AG04450 (cell line): ENCODE data around the gene ADAD2. TPM values are rescaled to one million over a fixed set of nuclear protein-coding genes. Genes with fewer than 3 reads are reported as not detected.

Experiments used
- CTCF ChIA-PET: fragments of 300-600, 350-600 bp; formaldehyde crosslinking; extraction: SDS; loops from one replicate; lab custom pipeline; 2022; ENCODE audit warnings: antibody characterized with exemption, inconsistent platforms; lab: Charles Lee
- POLR2A ChIA-PET: fragments of 350-600 bp; formaldehyde crosslinking; extraction: SDS; loops from one replicate; lab custom pipeline; 2021; ENCODE audit warnings: antibody characterized with exemption, inconsistent platforms; lab: Yijun Ruan, JAX
- DNase-seq: peaks from one replicate; pipeline ENCODE4 v3.0.0-alpha.2; 2011; ENCODE audit warnings: low read depth, low spot score
- H3K27ac ChIP-seq: one replicate; pipeline ENCODE4 v1.5.1; 2012; ENCODE audit warnings: low read depth, low read length, control low read depth
- H3K27me3 ChIP-seq: one replicate; pipeline ENCODE4 v1.6.0; 2012; ENCODE audit warnings: low read length; ENCODE audit not compliant: control insufficient read depth, insufficient read depth
- H3K4me3 ChIP-seq: 2 replicates; pipeline ENCODE4 v1.5.1; 2011; ENCODE audit warnings: mild to moderate bottlenecking, low read depth, low read length, control low read depth
- H3K9me3 ChIP-seq: 2 replicates; pipeline ENCODE4 v1.5.1; 2012; ENCODE audit warnings: low read length; ENCODE audit not compliant: control insufficient read depth, insufficient read depth
- CTCF ChIP-seq: IDR thresholded peaks from 2 replicates; pipeline ENCODE4 v1.5.1; 2011; ENCODE audit warnings: low read depth, low read length, control low read depth, inconsistent platforms
- polyA plus RNA-seq: library from polyadenylated mRNA; depleted of rRNA; stranded (reverse); fragments of >200 nt; gene quantifications from 2 replicates; pipeline ENCODE4 v1.2.3, GENCODE V29; 2011

The ADAD2 gene
- polyA plus RNA-seq, 1 experiment, result not detected

DNA sequence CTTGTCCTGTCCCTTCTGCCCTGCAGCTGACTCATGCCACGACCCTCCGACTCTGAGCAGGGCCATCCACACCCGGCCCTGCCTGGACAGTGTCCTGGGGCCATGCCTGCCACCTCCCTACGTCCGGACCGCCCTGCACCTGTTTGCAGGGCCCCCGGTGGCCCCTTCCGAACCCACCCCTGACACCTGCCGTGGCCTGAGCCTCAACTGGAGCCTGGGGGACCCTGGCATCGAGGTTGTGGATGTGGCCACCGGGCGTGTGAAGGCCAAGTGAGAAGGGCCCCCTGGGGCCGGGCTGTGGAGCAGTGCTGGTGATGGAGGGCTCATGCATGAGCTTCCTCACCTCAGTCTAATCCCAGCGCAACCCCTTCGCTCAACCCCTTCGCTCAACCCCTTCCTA is 5.1 kb downstream of the ADAD2 start:
- H3K9me3 ChIP-seq, result no peaks in the 10 kb centered on the region; the same call in 1 of the 2 replicates
- POLR2A ChIA-PET, result no interaction called here
- H3K27me3 ChIP-seq, result peaks cover 24% of the 10 kb centered on the region
- no peak for DNase-seq
- TF ChIP-seq CTCF, result no peak
- CTCF ChIA-PET, result interaction anchor here (2.7 kb wide), 1 partner anchor 9 kb away, joined by 19 read pairs; the partner anchor contains the start of gene TAF1C
- no peak overlapping the region for H3K4me3 ChIP-seq
- H3K27ac ChIP-seq, result no peak overlapping the region

DNA sequence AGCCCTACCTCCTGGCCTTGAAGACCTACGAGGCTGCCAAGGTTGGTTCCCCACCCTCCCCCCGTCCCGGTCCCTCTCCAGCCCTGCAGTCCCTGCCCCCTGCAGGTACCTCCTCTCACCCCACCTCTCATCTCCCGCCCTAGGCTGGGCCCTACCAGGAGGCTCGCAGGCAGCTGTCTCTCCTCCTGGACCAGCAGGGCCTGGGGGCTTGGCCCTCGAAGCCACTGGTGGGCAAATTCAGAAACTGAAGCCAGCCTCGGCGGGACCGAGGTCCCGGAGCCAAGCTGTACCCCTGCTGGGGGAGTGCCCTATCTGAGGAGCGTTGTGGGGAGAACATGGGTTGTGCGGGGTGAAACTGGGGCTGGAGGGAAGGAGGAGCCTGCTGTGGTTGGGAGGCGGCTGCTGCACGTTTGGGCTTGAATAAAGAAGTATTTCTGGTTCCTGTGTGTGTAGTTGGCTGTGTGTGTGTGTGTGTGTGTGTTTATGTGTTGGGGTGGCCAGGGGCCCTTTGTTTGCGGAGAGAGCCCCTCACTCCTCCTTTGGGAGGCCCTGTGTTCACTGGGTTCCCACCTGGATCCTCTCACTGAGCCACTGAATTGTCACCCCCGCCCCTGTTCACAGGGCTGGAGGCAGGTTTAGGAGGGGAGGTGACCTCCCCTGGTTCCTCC is 5.9 kb downstream of the ADAD2 start:
- Histone ChIP-seq H3K27ac (no peak overlapping the region), H3K27me3 (peaks cover 24% of the 10 kb centered on the region), H3K9me3 (no peaks in the 10 kb centered on the region; the same call in 1 of the 2 replicates), H3K4me3 (no peak overlapping the region)
- TF ChIP-seq CTCF, result no peak
- ChIA-PET CTCF (interaction anchor here (2.7 kb wide), 1 partner anchor 10 kb away, joined by 19 read pairs; the partner anchor contains the start of gene TAF1C), POLR2A (no interaction called here)
- DNase-seq, result no peak

- CTCF ChIA-PET, result interaction anchor here (1.5 kb wide), 1 partner anchor 11 kb away, joined by 8 read pairs; the partner anchor contains the start of gene TAF1C
- TF ChIP-seq CTCF, result no peak
- Histone ChIP-seq H3K27me3 (peaks cover 24% of the 10 kb centered on the region), H3K4me3 (no peak overlapping the region), H3K9me3 (no peaks in the 10 kb centered on the region; the same call in 1 of the 2 replicates), H3K27ac (no peak overlapping the region)
- POLR2A ChIA-PET, result no interaction called here
- DNase-seq, result no peak
These were observed 6.6 kb downstream of the ADAD2 start for GRCh38 chr16:84197466-84198128.

DNA sequence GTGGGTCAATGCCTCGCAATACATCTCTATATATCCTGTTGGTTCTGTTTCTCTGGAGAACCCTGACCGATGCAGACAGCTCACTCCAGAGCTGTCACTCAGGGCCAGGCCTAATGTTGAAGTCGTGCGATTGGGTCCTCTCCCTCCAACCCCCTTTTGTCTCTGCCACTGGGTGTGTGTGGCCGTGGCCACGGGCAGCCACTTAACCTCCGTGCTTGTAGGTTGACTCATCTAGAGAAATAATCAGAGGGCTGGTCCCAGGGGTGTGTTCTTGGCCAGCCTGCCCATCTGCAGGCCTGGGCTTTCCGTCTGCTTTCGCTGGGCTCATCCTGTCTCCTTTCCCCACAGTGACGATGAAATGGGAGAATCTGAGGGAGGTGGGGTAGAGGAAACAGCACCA is 7.4 kb downstream of the ADAD2 start:
- peak; percentile 13 for DNase-seq
- H3K4me3 ChIP-seq, result no peak overlapping the region
- TF ChIP-seq CTCF, result no peak
- H3K27ac ChIP-seq, result no peak overlapping the region
- ChIA-PET POLR2A (no interaction called here), CTCF (interaction anchor here (1.5 kb wide), 1 partner anchor 11 kb away, joined by 8 read pairs; the partner anchor contains the start of gene TAF1C)
- peaks cover 24% of the 10 kb centered on the region for H3K27me3 ChIP-seq
- H3K9me3 ChIP-seq, result no peaks in the 10 kb centered on the region; the same call in 1 of the 2 replicates

- DNase-seq, result no peak
- POLR2A ChIA-PET, result no interaction called here
- no peak overlapping the region for H3K27ac ChIP-seq
- H3K27me3 ChIP-seq, result peaks cover 23% of the 10 kb centered on the region
- CTCF ChIA-PET, result interaction anchor here (1.7 kb wide), 1 partner anchor 12 kb away, joined by 7 read pairs; the partner anchor contains the start of gene TAF1C
- TF ChIP-seq CTCF, result no peak
- no peak overlapping the region for H3K4me3 ChIP-seq
- no peaks in the 10 kb centered on the region; the same call in 1 of the 2 replicates for H3K9me3 ChIP-seq
These were observed 8.1 kb downstream of the ADAD2 start for GRCh38 chr16:84199097-84199496.
